ENCODE measurements around the gene RNU7-1.

The RNU7-1 gene

GRCh38 chr12:6934110-6934509 is 9.5 kb upstream of the RNU7-1 start:
- no peak for TF ChIP-seq CTCF (IDR thresholded peaks at IDR 0.05)
- Histone ChIP-seq H3K4me1 (ENCODE audit: control insufficient read depth in 1 of 2, insufficient read depth in 1 of 2, low read depth in 1 of 2, low read length in 1 of 2) (peaks cover 35 to 36% of the 10 kb centered on the region in 2 experiments), H3K4me3 (ENCODE audit: low read depth in 1 of 2, low read length in 1 of 2) (no peak overlapping the region), H3K36me3 (no peaks in the 10 kb centered on the region), H3K27ac (no peak overlapping the region), H3K9me3 (no peaks in the 10 kb centered on the region), H3K27me3 (peaks cover 29% of the 10 kb centered on the region)

- no peaks in the 10 kb centered on the region for H3K9me3 ChIP-seq
- TF ChIP-seq CTCF (IDR thresholded peaks at IDR 0.05), result no peak
- H3K27me3 ChIP-seq, result peaks cover 14% of the 10 kb centered on the region
- H3K27ac ChIP-seq, result no peak overlapping the region
- H3K4me3 ChIP-seq (ENCODE audit: low read depth in 1 of 2, low read length in 1 of 2), result peak overlapping the region in 1 of 2 experiments; percentile 95
- peaks cover 35 to 36% of the 10 kb centered on the region in 2 experiments for H3K4me1 ChIP-seq (ENCODE audit: control insufficient read depth in 1 of 2, insufficient read depth in 1 of 2, low read depth in 1 of 2, low read length in 1 of 2)
- H3K36me3 ChIP-seq, result no peaks in the 10 kb centered on the region
Observed at GRCh38 chr12:6935371-6936193, 8.0 kb upstream of the RNU7-1 start.

- Histone ChIP-seq H3K36me3 (no peaks in the 10 kb centered on the region), H3K27ac (peak overlapping the region; percentile 85), H3K9me3 (no peaks in the 10 kb centered on the region), H3K27me3 (peaks cover 9% of the 10 kb centered on the region), H3K4me1 (ENCODE audit: control insufficient read depth in 1 of 2, insufficient read depth in 1 of 2, low read depth in 1 of 2, low read length in 1 of 2) (peaks cover 35 to 36% of the 10 kb centered on the region in 2 experiments), H3K4me3 (ENCODE audit: low read depth in 1 of 2, low read length in 1 of 2) (peak overlapping the region in 1 of 2 experiments; percentile 95)
- TF ChIP-seq CTCF (IDR thresholded peaks at IDR 0.05), result no peak
Observed at GRCh38 chr12:6936194-6936635, 7.4 kb upstream of the RNU7-1 start.

- H3K36me3 ChIP-seq, result no peaks in the 10 kb centered on the region
- H3K27me3 ChIP-seq, result peaks cover 9% of the 10 kb centered on the region
- H3K9me3 ChIP-seq, result no peaks in the 10 kb centered on the region
- no peak for TF ChIP-seq CTCF (IDR thresholded peaks at IDR 0.05)
- H3K4me3 ChIP-seq (ENCODE audit: low read depth in 1 of 2, low read length in 1 of 2), result peak overlapping the region; percentile 61 to 95
- H3K4me1 ChIP-seq (ENCODE audit: control insufficient read depth in 1 of 2, insufficient read depth in 1 of 2, low read depth in 1 of 2, low read length in 1 of 2), result peaks cover 35 to 36% of the 10 kb centered on the region in 2 experiments
- H3K27ac ChIP-seq, result peak overlapping the region; percentile 85
Observed at GRCh38 chr12:6936636-6937480, 6.8 kb upstream of the RNU7-1 start.

GRCh38 chr12:6937481-6938352 is 5.9 kb upstream of the RNU7-1 start:
- peak; percentile 99 for TF ChIP-seq CTCF (IDR thresholded peaks at IDR 0.05)
- peak overlapping the region; percentile 61 to 95 for H3K4me3 ChIP-seq (ENCODE audit: low read depth in 1 of 2, low read length in 1 of 2)
- peak overlapping the region; percentile 85 for H3K27ac ChIP-seq
- H3K4me1 ChIP-seq (ENCODE audit: control insufficient read depth in 1 of 2, insufficient read depth in 1 of 2, low read depth in 1 of 2, low read length in 1 of 2), result peaks cover 35 to 36% of the 10 kb centered on the region in 2 experiments
- H3K36me3 ChIP-seq, result no peaks in the 10 kb centered on the region
- H3K9me3 ChIP-seq, result no peaks in the 10 kb centered on the region
- peaks cover 2% of the 10 kb centered on the region for H3K27me3 ChIP-seq
